Measurements from ENCODE around the gene NRXN3. TPM values are rescaled to one million over a fixed set of nuclear protein-coding genes. Genes with fewer than 3 reads are reported as not detected.

NRXN3 gene
- total RNA-seq, 2 donors from 2014 or later, result 1.2 to 7.8 TPM

GRCh38 chr14:79825046-79825521 lies 1654.9 kb downstream of the NRXN3 start:
- H3K4me1 ChIP-seq, result no peaks in the 10 kb centered on the region
- H3K9me3 ChIP-seq, result no peaks in the 10 kb centered on the region
- H3K27me3 ChIP-seq, result no peaks in the 10 kb centered on the region
- H3K36me3 ChIP-seq, result no peaks in the 10 kb centered on the region
- TF ChIP-seq CTCF (IDR thresholded peaks at IDR 0.05), result no peak
- DNase-seq, result no peak
- no peak overlapping the region for H3K9ac ChIP-seq (ENCODE audit: low read depth in 2 of 2, low read length in 2 of 2)
- H3K27ac ChIP-seq, result no peak overlapping the region
- intact Hi-C loops (cut with DNase I), result no loop called here
- H3K4me3 ChIP-seq, result no peak overlapping the region

- DNase-seq, result no peak
- Histone ChIP-seq H3K27me3 (no peaks in the 10 kb centered on the region), H3K27ac (no peak overlapping the region), H3K9me3 (no peaks in the 10 kb centered on the region), H3K4me3 (no peak overlapping the region), H3K36me3 (no peaks in the 10 kb centered on the region), H3K9ac (ENCODE audit: low read depth in 2 of 2, low read length in 2 of 2) (no peak overlapping the region), H3K4me1 (no peaks in the 10 kb centered on the region)
- intact Hi-C loops (cut with DNase I), result no loop called here
- no peak for TF ChIP-seq CTCF (IDR thresholded peaks at IDR 0.05)
These were observed 1656.2 kb downstream of the NRXN3 start for GRCh38 chr14:79826362-79826761.

DNA sequence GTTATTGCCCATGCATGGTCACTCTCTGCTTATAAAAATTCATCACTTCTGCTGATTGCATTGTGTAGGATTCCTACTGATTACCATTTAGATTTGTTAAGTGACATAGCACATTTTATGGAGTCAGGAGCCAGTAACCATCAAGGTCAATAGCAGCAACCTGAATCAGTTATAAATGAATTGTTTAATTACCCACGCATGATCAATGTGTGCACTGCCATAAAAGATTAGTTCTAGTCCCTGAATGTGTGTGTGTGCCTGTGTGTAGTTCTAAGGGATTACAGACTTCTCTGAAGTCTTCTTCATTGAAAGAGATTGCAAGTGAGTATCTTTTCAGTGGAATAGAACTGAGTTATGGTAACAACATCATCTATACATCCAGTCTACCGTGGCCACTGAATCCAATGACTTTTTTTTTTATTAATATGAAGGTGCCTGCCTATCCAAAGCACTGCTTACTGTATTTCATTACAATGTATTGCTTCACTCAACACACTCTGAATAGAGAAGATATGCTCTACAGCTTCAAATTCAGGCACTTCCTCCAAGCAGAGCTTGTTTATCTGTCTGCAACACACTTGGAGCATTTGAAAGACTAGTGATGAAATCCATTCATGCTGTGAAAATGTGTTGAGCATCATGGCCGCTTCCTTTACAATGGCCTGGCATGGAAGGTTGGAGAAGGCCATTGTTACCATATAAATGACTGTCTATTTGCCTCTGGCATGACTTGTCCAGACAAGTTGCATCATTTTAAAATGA lies 1659.4 kb downstream of the NRXN3 start:
- Histone ChIP-seq H3K9ac (ENCODE audit: low read depth in 2 of 2, low read length in 2 of 2) (no peak overlapping the region), H3K27me3 (no peaks in the 10 kb centered on the region), H3K4me3 (no peak overlapping the region), H3K9me3 (no peaks in the 10 kb centered on the region), H3K36me3 (no peaks in the 10 kb centered on the region), H3K27ac (no peak overlapping the region), H3K4me1 (no peaks in the 10 kb centered on the region)
- no peak for TF ChIP-seq CTCF (IDR thresholded peaks at IDR 0.05)
- no peak for DNase-seq
- intact Hi-C loops (cut with DNase I), result no loop called here

DNA sequence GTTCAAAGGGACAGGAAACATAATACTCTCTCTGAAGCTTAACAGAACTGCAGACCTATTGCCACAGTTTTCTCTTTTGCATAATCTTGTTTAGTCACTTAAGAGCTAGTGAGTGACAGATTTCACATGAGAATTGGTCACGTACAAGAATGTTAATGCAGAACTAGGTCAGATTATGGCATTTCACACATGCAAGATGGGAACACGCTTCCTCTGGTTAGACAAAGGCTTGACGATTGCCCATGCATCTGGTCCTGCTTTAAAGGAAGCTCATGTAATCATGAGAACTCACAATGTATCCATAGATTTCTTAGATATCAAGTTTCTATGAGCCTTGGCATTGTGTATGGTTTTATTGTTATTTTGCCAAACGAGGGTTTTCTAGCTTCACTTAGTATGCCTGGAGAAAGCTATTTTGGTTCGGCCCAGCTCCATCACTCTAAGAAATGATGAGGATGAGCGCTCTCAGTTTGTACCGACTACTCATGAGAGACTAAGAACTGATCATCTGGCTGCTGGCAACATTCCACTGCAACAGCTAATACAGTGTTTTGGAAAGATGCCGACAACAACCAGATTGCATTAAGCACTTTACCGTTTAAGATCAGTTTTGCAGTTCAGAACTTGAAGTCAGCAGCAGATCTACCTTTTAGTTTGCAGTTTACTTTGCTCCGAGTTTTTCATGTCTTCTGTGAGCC lies 1661.2 kb downstream of the NRXN3 start:
- no peak for DNase-seq
- intact Hi-C loops (cut with DNase I), result no loop called here
- Histone ChIP-seq H3K36me3 (no peaks in the 10 kb centered on the region), H3K27ac (no peak overlapping the region), H3K27me3 (no peaks in the 10 kb centered on the region), H3K9ac (ENCODE audit: low read depth in 2 of 2, low read length in 2 of 2) (no peak overlapping the region), H3K9me3 (no peaks in the 10 kb centered on the region), H3K4me1 (no peaks in the 10 kb centered on the region), H3K4me3 (no peak overlapping the region)
- no peak for TF ChIP-seq CTCF (IDR thresholded peaks at IDR 0.05)

- DNase-seq, result no peak
- Histone ChIP-seq H3K4me1 (no peaks in the 10 kb centered on the region), H3K9ac (ENCODE audit: low read depth in 2 of 2, low read length in 2 of 2) (no peak overlapping the region), H3K9me3 (no peaks in the 10 kb centered on the region), H3K4me3 (no peak overlapping the region), H3K27me3 (no peaks in the 10 kb centered on the region), H3K27ac (no peak overlapping the region), H3K36me3 (no peaks in the 10 kb centered on the region)
- TF ChIP-seq CTCF (IDR thresholded peaks at IDR 0.05), result no peak
- intact Hi-C loops (cut with DNase I), result no loop called here
These were observed 1663.6 kb downstream of the NRXN3 start for GRCh38 chr14:79833781-79834180.

Data from colonic mucosa (tissue), 4 donors.